ENCODE measurements around the gene ZBED1. TPM values are rescaled to one million over a fixed set of nuclear protein-coding genes. Genes with fewer than 3 reads are reported as not detected.
"Not testable (repeated sequence)": the region's sequence is repeated elsewhere in the genome, so short reads cannot be mapped to it uniquely, and the experiment has no call there.

ZBED1 gene
- total and polyA plus RNA-seq, 9 of the 15 experiments (the other 6 are each of a cell fraction or from before 2014, with no cell fraction given) = 0.61 to 27.6 (median 13.9) TPM

DNA sequence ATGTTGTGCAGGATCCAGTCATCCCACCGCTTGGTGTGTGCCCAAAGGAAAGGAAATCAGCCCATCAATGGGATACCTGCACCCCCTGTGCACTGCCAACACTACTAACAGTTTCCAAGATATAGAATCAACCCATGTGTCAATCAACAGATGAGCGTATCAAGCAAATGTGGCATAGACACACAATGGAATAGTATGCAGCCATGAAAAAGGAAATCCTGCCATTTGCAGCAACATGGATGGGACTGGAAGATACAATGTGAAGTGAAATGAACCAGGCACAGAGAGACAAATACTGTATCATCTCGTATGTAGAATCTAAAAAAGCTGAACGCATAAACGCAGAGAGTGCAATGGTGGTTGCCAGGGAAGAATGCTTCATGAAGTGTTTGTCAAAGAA lies 20.8 kb downstream of the ZBED1 start:
- intact Hi-C loops (cut with micrococcal nuclease); H3K4me1 ChIP-seq (replicated peaks in 1 of 2; ENCODE audit: control insufficient read depth in 2 of 2, insufficient read depth in 2 of 2, low read length in 2 of 2); POLR2A ChIA-PET; H3K9ac ChIP-seq (ENCODE audit: insufficient read depth in 1 of 2, low read depth in 2 of 2, low read length in 2 of 2); H3K27ac ChIP-seq (ENCODE audit: extremely low read depth, low read depth, low read length); H3K36me3 ChIP-seq (ENCODE audit: control insufficient read depth, insufficient read depth, low read length); H3K9me1 ChIP-seq (ENCODE audit: control insufficient read depth, insufficient read depth, low read length); H3K4me2 ChIP-seq (ENCODE audit: insufficient read depth, low read length); DNase-seq (ENCODE audit: extremely low read depth in 1 of 4, low spot score in 3 of 4); H4K20me1 ChIP-seq (replicated peaks; ENCODE audit: control insufficient read depth, insufficient read depth, low read length); BruUV-seq (replicated peaks); FAIRE-seq; H2AFZ ChIP-seq (ENCODE audit: low read depth, low read length); ATAC-seq; H3K27me3 ChIP-seq (ENCODE audit: control insufficient read depth in 2 of 2, insufficient read depth in 2 of 2, low read length in 2 of 2); H3K4me3 ChIP-seq; H3K9me3 ChIP-seq (replicated peaks; ENCODE audit: control insufficient read depth, insufficient read depth, low read depth, low read length); CTCF ChIA-PET (ENCODE audit: low intra/inter-chr PET ratio): not testable (repeated sequence)
- H3K79me2 ChIP-seq (ENCODE audit: control insufficient read depth, insufficient read depth, low read length) = peaks cover 14% of the 10 kb centered on the region
- TF ChIP-seq ZNF146 (CRISPR knock-in tag; IDR thresholded peaks at IDR 0.05; ENCODE audit: unreplicated experiment) (peak; percentile 99), RBM25 (IDR thresholded peaks at IDR 0.05; ENCODE audit: low read depth, low read length, severe bottlenecking) (peak; percentile 73), BCOR (IDR thresholded peaks at IDR 0.05) (0 out of 2 replicates have a peak, but pooled peaks have one; percentile 24)
- WGBS (ENCODE audit: insufficient coverage, low coverage, missing lambda C conversion rate) = 76% methylated on average over 3 of the region's 5 CpGs
- in situ Hi-C loops (cut with MboI) = loop anchor here (5.0 kb wide), 1 partner anchor 107 kb away; no protein-coding TSS in a partner anchor

DNA sequence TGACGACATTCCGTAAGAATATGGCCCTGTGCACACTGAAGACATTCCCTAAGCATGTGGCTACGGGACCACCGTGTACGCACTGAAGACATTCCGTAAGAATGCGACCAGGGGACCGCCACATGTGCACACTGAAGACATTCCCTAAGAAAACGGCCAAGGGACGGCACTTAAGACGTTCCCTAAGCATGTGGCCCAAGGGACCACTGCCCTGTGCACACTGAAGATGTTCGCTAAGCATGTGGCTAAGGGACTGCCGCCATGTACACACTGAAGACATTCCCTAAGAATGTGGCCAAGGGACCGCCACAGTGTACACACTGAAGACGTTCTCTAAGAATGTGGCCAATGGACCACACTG lies 21.4 kb downstream of the ZBED1 start:
- ATAC-seq (no peak), DNase-seq (ENCODE audit: extremely low read depth in 1 of 4, low spot score in 3 of 4) (no peak), FAIRE-seq (no peak)
- no peaks in the 10 kb centered on the region for H3K36me3 ChIP-seq (ENCODE audit: control insufficient read depth, insufficient read depth, low read length)
- no peaks in the 10 kb centered on the region for H3K9me3 ChIP-seq (replicated peaks; ENCODE audit: control insufficient read depth, insufficient read depth, low read depth, low read length)
- H3K27me3 ChIP-seq (ENCODE audit: control insufficient read depth in 2 of 2, insufficient read depth in 2 of 2, low read length in 2 of 2) = no peaks in the 10 kb centered on the region
- TF ChIP-seq, protein P1, sequence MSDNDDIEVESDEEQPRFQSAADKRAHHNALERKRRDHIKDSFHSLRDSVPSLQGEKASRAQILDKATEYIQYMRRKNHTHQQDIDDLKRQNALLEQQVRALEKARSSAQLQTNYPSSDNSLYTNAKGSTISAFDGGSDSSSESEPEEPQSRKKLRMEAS (CRISPR knock-in tag; IDR thresholded peaks at IDR 0.05) = peak; percentile 55
- TF ChIP-seq, protein P2, sequence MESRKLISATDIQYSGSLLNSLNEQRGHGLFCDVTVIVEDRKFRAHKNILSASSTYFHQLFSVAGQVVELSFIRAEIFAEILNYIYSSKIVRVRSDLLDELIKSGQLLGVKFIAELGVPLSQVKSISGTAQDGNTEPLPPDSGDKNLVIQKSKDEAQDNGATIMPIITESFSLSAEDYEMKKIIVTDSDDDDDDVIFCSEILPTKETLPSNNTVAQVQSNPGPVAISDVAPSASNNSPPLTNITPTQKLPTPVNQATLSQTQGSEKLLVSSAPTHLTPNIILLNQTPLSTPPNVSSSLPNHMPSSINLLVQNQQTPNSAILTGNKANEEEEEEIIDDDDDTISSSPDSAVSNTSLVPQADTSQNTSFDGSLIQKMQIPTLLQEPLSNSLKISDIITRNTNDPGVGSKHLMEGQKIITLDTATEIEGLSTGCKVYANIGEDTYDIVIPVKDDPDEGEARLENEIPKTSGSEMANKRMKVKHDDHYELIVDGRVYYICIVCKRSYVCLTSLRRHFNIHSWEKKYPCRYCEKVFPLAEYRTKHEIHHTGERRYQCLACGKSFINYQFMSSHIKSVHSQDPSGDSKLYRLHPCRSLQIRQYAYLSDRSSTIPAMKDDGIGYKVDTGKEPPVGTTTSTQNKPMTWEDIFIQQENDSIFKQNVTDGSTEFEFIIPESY (CRISPR knock-in tag; IDR thresholded peaks at IDR 0.05) = peak; percentile 84; the same call in 1 of the 2 replicates
- TF ChIP-seq ZNF830 (CRISPR knock-in tag; IDR thresholded peaks at IDR 0.05) = no peak
- ChIA-PET POLR2A (no interaction called here), CTCF (ENCODE audit: low intra/inter-chr PET ratio) (no interaction called here)
- no TSS peak for BruUV-seq (replicated peaks)
- H4K20me1 ChIP-seq (replicated peaks; ENCODE audit: control insufficient read depth, insufficient read depth, low read length) = no peaks in the 10 kb centered on the region
- 84% methylated on average over 6 of the region's 15 CpGs for WGBS (ENCODE audit: insufficient coverage, low coverage, missing lambda C conversion rate)
- H3K79me2 ChIP-seq (ENCODE audit: control insufficient read depth, insufficient read depth, low read length) = peaks cover 14% of the 10 kb centered on the region
- intact Hi-C loops (cut with micrococcal nuclease) (no loop called here), in situ Hi-C loops (cut with MboI) (loop anchor here (5.0 kb wide), 1 partner anchor 108 kb away; no protein-coding TSS in a partner anchor)
- H2AFZ ChIP-seq (ENCODE audit: low read depth, low read length) = no peak overlapping the region
- no peak overlapping the region for H3K9ac ChIP-seq (ENCODE audit: insufficient read depth in 1 of 2, low read depth in 2 of 2, low read length in 2 of 2)
- H3K4me3 ChIP-seq = no peak overlapping the region
- H3K9me1 ChIP-seq (ENCODE audit: control insufficient read depth, insufficient read depth, low read length) = no peaks in the 10 kb centered on the region
- no peak overlapping the region for H3K27ac ChIP-seq (ENCODE audit: extremely low read depth, low read depth, low read length)
- H3K4me2 ChIP-seq (ENCODE audit: insufficient read depth, low read length) = no peak overlapping the region
- peaks cover 0 to 13% of the 10 kb centered on the region in 2 experiments; a peak in 2 of 5 replicates for H3K4me1 ChIP-seq (replicated peaks in 1 of 2; ENCODE audit: control insufficient read depth in 2 of 2, insufficient read depth in 2 of 2, low read length in 2 of 2)
